GM10248 (cell line): Measurements from ENCODE around the gene NKAIN4.

ENCODE experiments used
- CTCF ChIA-PET: fragments of 300-600 bp; sonication (Branson Sonifier 250); formaldehyde crosslinking; extraction: SDS; loops from one replicate; lab custom pipeline; 2021; ENCODE audit warnings: antibody characterized with exemption; lab: Yijun Ruan, JAX
- POLR2A ChIA-PET: fragments of 350-650 bp; sonication (Branson Sonifier 250); formaldehyde crosslinking; extraction: SDS; loops from one replicate; lab custom pipeline; 2020; ENCODE audit warnings: antibody characterized with exemption; lab: Yijun Ruan, JAX
- DNase-seq: peaks from one replicate; pipeline ENCODE4 v3.0.0; 2012; ENCODE audit errors: extremely low spot score
- TF ChIP-seq, protein P1 (sequence below): IDR thresholded peaks from 2 replicates; pipeline ENCODE4 v1.5.1; 2012; ENCODE audit warnings: mild to moderate bottlenecking, low read depth; ENCODE audit errors: extremely low read depth, missing control alignments, control extremely low read depth

NKAIN4 gene

DNA sequence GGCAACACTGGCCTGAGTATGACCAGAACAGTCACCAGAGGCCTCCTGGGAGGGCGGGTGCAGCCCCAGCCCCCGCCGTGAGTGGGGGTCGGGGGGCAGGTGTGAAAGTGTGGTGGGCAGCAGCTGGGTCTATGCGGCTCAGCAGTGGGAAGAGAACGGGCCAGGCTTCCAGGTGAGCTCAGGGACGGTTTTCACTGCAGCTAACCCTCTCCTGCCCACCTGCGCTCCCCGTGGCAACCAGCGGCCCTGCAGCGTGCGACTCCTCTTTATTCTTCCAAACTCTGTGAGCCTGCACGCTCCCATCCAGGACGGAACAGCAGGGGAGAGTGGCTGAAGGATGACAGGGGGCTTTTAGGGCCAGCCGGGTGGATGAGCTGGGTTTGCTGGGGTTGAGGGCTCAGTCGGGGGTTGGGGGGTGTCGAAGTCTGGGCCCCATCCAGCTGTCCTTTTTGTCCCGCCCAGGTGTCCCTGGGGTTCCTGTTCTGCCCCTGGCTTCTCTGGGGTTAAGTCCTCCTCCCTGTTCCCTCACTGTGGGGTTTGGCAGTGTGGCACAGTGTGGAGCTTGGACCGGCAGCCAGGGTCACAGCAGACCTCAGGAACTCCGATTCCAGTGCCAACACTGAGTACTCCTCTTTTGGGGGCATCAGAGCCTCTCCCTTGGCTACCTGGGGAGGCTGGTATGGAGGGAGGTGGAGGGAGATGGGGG, 19.4 kb downstream of the NKAIN4 start:
- ChIA-PET POLR2A (no interaction called here), CTCF (interaction anchor here (1.2 to 8.2 kb wide), 4 partner anchors 11 to 146 kb away, joined by 3 to 76 read pairs (median 6); no protein-coding TSS in a partner anchor)
- DNase-seq: peak; percentile 55
- TF ChIP-seq, protein P1, sequence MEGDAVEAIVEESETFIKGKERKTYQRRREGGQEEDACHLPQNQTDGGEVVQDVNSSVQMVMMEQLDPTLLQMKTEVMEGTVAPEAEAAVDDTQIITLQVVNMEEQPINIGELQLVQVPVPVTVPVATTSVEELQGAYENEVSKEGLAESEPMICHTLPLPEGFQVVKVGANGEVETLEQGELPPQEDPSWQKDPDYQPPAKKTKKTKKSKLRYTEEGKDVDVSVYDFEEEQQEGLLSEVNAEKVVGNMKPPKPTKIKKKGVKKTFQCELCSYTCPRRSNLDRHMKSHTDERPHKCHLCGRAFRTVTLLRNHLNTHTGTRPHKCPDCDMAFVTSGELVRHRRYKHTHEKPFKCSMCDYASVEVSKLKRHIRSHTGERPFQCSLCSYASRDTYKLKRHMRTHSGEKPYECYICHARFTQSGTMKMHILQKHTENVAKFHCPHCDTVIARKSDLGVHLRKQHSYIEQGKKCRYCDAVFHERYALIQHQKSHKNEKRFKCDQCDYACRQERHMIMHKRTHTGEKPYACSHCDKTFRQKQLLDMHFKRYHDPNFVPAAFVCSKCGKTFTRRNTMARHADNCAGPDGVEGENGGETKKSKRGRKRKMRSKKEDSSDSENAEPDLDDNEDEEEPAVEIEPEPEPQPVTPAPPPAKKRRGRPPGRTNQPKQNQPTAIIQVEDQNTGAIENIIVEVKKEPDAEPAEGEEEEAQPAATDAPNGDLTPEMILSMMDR: peak; percentile 33

GRCh38 chr20:63233924-63234323, 20.3 kb downstream of the NKAIN4 start:
- CTCF ChIA-PET: interaction anchor here (1.2 to 8.2 kb wide), 3 partner anchors 10 to 31 kb away, joined by 4 to 76 read pairs (median 4); no protein-coding TSS in a partner anchor
- no peak for DNase-seq
- TF ChIP-seq, protein P1: no peak
- POLR2A ChIA-PET: no interaction called here

DNA sequence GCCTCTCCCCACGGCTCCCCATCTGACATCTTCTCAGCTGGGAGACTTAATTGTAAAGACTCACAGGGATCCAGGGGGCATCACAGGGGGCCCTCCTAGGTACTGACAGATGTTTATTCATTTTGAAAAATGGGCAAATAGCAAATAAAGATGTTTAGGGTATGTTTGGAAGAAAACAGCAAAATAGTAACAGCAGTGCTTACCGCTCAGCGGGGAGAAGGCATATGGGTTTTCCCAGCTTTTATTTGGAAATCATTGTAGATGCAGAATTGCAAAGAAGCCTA, 21.3 kb downstream of the NKAIN4 start:
- CTCF ChIA-PET: interaction anchor here (1.2 to 8.2 kb wide), 4 partner anchors 9 to 149 kb away, joined by 3 to 76 read pairs (median 4); no protein-coding TSS in a partner anchor
- no peak for DNase-seq
- TF ChIP-seq, protein P1: no peak
- POLR2A ChIA-PET: no interaction called here

DNA sequence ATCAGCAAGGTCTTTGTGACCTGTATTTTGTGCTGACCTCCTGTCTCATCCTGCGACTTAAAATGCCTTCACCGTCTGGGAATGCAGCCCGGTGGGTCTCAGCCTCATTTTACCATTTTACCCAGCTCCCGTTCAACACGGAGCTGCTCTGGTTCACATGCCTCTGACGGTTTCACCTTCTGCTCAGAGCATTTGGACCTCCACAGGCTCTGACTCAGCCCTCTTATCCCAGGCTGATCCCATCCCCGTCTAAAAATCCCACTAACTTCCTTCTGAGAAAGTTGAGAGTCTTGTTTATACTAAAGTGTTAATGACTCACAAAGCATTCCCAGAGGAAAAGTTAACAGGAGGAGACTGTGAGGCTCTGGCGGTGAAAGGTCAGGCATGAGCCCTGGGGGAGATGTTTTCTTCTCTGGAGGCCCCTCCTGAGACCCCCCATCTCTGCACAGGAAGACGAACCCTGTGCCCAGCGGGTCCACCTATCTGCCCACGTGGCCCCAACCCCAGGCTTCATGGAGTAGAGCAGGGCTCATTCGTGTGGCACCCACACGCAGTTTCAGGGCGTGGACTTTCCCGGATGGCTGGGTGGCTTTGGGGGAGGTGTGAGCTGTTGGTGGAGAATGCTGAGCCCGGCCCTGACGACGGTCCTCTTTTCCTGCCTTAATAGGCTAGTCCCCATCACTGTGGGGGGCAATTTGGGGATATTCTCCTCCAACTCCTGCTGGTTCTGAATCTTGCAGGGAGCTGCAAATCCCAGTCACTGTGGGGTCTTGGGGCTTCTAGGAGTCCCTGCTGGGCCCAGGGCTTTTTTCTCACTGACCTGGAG, 21.8 kb downstream of the NKAIN4 start:
- DNase-seq: no peak
- POLR2A ChIA-PET: no interaction called here
- TF ChIP-seq, protein P1: no peak
- CTCF ChIA-PET: interaction anchor here (1.2 to 8.2 kb wide), 4 partner anchors 9 to 150 kb away, joined by 3 to 76 read pairs (median 4); no protein-coding TSS in a partner anchor

DNA sequence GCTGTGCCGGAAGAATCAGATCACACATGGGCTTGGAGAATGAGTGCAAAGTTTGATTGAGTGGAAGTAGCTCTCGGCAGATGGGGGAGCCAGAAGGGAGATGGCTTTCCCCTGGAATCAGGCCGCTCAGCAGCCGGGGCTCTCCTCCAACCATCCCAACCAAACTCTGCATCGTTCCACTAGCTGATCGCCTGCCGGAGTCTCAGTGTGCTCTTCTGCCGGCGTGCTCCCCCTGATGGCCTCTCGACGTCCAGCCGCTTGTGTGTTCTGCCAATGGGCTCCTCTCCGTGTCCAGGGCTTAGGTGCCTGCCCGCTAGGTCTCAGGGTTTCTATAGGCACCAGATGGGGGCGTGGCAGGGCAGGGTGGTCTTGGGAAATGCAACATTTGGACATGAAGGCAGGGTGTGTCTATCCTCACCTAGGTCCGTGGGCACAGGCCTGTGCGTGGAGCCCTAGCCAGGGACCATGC, 23.4 kb downstream of the NKAIN4 start:
- TF ChIP-seq, protein P1: peak; percentile 19
- CTCF ChIA-PET: interaction anchor here (0.9 to 8.2 kb wide), 3 partner anchors 7 to 258 kb away, joined by 3 to 76 read pairs (median 6); no protein-coding TSS in a partner anchor
- POLR2A ChIA-PET: no interaction called here
- DNase-seq: no peak

DNA sequence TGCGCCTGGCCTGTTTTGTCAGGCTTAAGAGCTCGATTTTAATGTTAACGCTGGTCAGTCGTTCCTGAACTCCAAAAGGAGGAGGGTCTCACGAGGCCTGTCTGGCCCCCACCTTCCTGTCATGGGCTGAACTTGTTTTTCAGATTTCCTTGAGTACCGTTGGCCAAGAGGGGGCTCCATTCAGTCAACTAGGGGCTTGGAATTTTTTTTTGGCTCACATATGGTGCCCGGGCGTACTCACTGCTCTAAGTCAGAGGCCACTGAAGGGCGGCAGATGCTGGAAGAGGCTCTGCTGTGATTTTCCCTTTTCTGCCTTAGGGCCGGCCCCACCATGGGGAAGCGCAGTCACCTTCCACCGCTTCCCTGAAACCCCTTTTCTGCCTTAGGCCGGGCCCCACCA, 25.5 kb downstream of the NKAIN4 start:
- CTCF ChIA-PET: interaction anchor here (2.2 kb wide), 1 partner anchor 10 kb away, joined by 8 read pairs; no protein-coding TSS in a partner anchor

More for the DNA sequence above, 25.5 kb downstream of the NKAIN4 start:
- DNase-seq: no peak
- TF ChIP-seq, protein P1: no peak
- POLR2A ChIA-PET: no interaction called here
